MG63 (cell line): ENCODE results near the gene ARPIN. TPM values are rescaled to one million over a fixed set of nuclear protein-coding genes. Genes with fewer than 3 reads are reported as not detected.
"Not testable (repeated sequence)": the region's sequence is repeated elsewhere in the genome, so short reads cannot be mapped to it uniquely, and the experiment has no call there.

Source experiments
- DNase-seq: peaks from one replicate; pipeline ENCODE4 v3.0.0-alpha.2; 2020
- H3K27me3 ChIP-seq: fragments of 250-450 bp; sonication (Bioruptor Pico); 2 replicates; pipeline ENCODE4 v1.5.1; 2020; ENCODE audit warnings: mild to moderate bottlenecking, moderate library complexity
- H3K36me3 ChIP-seq: fragments of 250-450 bp; sonication (Bioruptor Pico); 2 replicates; pipeline ENCODE4 v1.5.1; 2020; ENCODE audit warnings: mild to moderate bottlenecking, moderate library complexity
- H3K4me3 ChIP-seq: fragments of 250-450 bp; sonication (Bioruptor Pico); 2 replicates; pipeline ENCODE4 v1.5.1; 2020; ENCODE audit warnings: mild to moderate bottlenecking, moderate library complexity
- H3K9me3 ChIP-seq: fragments of 250-450 bp; sonication (Bioruptor Pico); 2 replicates; pipeline ENCODE4 v1.5.1; 2020; ENCODE audit warnings: mild to moderate bottlenecking, moderate library complexity
- total RNA-seq: library from RNA; depleted of rRNA; stranded (reverse); fragments of >200 nt; shearing (Covaris generic); gene quantifications from 2 replicates; pipeline ENCODE4 v1.2.3, GENCODE V29; 2014; ENCODE audit warnings: low replicate concordance; rRNA removed

Gene ARPIN
- 4.0 and 6.4 TPM in 2 replicates for total RNA-seq

- Histone ChIP-seq H3K4me3 (peak within 1 kb of the TSS; percentile 68), H3K9me3 (no peaks in the 10 kb centered on the region), H3K27me3 (no peaks in the 10 kb centered on the region), H3K36me3 (no peaks in the 10 kb centered on the region; the same call in 1 of the 2 replicates)
- peak; percentile 71 for DNase-seq
These were observed at the start of gene ARPIN for GRCh38 chr15:89912674-89913396. Gene ARPIN, minus strand, starts transcription at chr15:89912952. Its CDS starts 117 bp downstream, at chr15:89912835.

- no peak for DNase-seq
These were observed 45.5 kb upstream of the ARPIN start for GRCh38 chr15:89958107-89958805.

GRCh38 chr15:89955449-89955998, 42.8 kb upstream of the ARPIN start:
- not testable (repeated sequence) for H3K9me3 ChIP-seq, H3K36me3 ChIP-seq, H3K4me3 ChIP-seq, DNase-seq, H3K27me3 ChIP-seq

More at GRCh38 chr15:89958107-89958805, 45.5 kb upstream of the ARPIN start:
- no peak overlapping the region for H3K4me3 ChIP-seq
- H3K36me3 ChIP-seq, result no peaks in the 10 kb centered on the region
- H3K9me3 ChIP-seq, result no peaks in the 10 kb centered on the region
- peaks cover 6% of the 10 kb centered on the region; the same call in 1 of the 2 replicates for H3K27me3 ChIP-seq

GRCh38 chr15:89954541-89954940, 41.8 kb upstream of the ARPIN start:
- H3K36me3 ChIP-seq, result no peaks in the 10 kb centered on the region
- H3K4me3 ChIP-seq, result no peak overlapping the region
- H3K9me3 ChIP-seq, result no peaks in the 10 kb centered on the region
- no peak for DNase-seq
- peaks cover 6% of the 10 kb centered on the region; the same call in 1 of the 2 replicates for H3K27me3 ChIP-seq

GRCh38 chr15:89948796-89949195, 36.0 kb upstream of the ARPIN start:
- Histone ChIP-seq H3K9me3 (no peaks in the 10 kb centered on the region), H3K36me3 (no peaks in the 10 kb centered on the region), H3K4me3 (no peak overlapping the region), H3K27me3 (no peaks in the 10 kb centered on the region)
- DNase-seq, result no peak

GRCh38 chr15:89947385-89947784, 34.6 kb upstream of the ARPIN start:
- no peak overlapping the region for H3K4me3 ChIP-seq
- H3K36me3 ChIP-seq, result no peaks in the 10 kb centered on the region
- DNase-seq, result no peak
- H3K9me3 ChIP-seq, result no peaks in the 10 kb centered on the region
- H3K27me3 ChIP-seq, result no peaks in the 10 kb centered on the region

- Histone ChIP-seq H3K9me3 (no peaks in the 10 kb centered on the region), H3K27me3 (no peaks in the 10 kb centered on the region), H3K36me3 (no peaks in the 10 kb centered on the region), H3K4me3 (no peak overlapping the region)
- DNase-seq, result no peak
These were observed 34.0 kb upstream of the ARPIN start for GRCh38 chr15:89946681-89947299.

- not testable (repeated sequence) for H3K36me3 ChIP-seq, H3K27me3 ChIP-seq, H3K4me3 ChIP-seq, DNase-seq, H3K9me3 ChIP-seq
These were observed 31.0 kb upstream of the ARPIN start for GRCh38 chr15:89943721-89944120.

GRCh38 chr15:89939910-89940309, 27.2 kb upstream of the ARPIN start:
- Histone ChIP-seq H3K36me3 (no peaks in the 10 kb centered on the region), H3K27me3 (no peaks in the 10 kb centered on the region), H3K4me3 (no peak overlapping the region), H3K9me3 (no peaks in the 10 kb centered on the region)
- no peak for DNase-seq

GRCh38 chr15:89939377-89939776, 26.6 kb upstream of the ARPIN start:
- H3K36me3 ChIP-seq, H3K27me3 ChIP-seq, H3K4me3 ChIP-seq, DNase-seq, H3K9me3 ChIP-seq: not testable (repeated sequence)

GRCh38 chr15:89937365-89938350, 24.9 kb upstream of the ARPIN start:
- no peak for DNase-seq
- Histone ChIP-seq H3K4me3 (no peak overlapping the region), H3K36me3 (no peaks in the 10 kb centered on the region), H3K27me3 (no peaks in the 10 kb centered on the region), H3K9me3 (no peaks in the 10 kb centered on the region)

GRCh38 chr15:89936786-89937265, 24.1 kb upstream of the ARPIN start:
- no peaks in the 10 kb centered on the region for H3K27me3 ChIP-seq
- H3K4me3 ChIP-seq, result no peak overlapping the region
- H3K36me3 ChIP-seq, result no peaks in the 10 kb centered on the region
- H3K9me3 ChIP-seq, result no peaks in the 10 kb centered on the region
- no peak for DNase-seq

GRCh38 chr15:89936051-89936785, 23.5 kb upstream of the ARPIN start:
- Histone ChIP-seq H3K9me3 (no peaks in the 10 kb centered on the region), H3K4me3 (no peak overlapping the region), H3K27me3 (no peaks in the 10 kb centered on the region), H3K36me3 (no peaks in the 10 kb centered on the region)
- DNase-seq, result no peak

- Histone ChIP-seq H3K27me3 (no peaks in the 10 kb centered on the region), H3K36me3 (no peaks in the 10 kb centered on the region), H3K9me3 (no peaks in the 10 kb centered on the region), H3K4me3 (no peak overlapping the region)
- no peak for DNase-seq
These were observed 20.1 kb upstream of the ARPIN start for GRCh38 chr15:89932880-89933279.

- no peaks in the 10 kb centered on the region for H3K27me3 ChIP-seq
- DNase-seq, result no peak
- H3K9me3 ChIP-seq, result no peaks in the 10 kb centered on the region
- no peaks in the 10 kb centered on the region for H3K36me3 ChIP-seq
- H3K4me3 ChIP-seq, result no peak overlapping the region
These were observed 15.7 kb upstream of the ARPIN start for GRCh38 chr15:89928421-89928820.
